Activated CD4-positive, CD25-positive, alpha-beta regulatory T cell treated with anti-CD3 and anti-CD28 coated beads, Interleukin-2, amount 50 U/mL, for 24 hours (primary cell): ENCODE results near the gene HEPHL1.
A peak's percentile ranks its signal among the peaks of the same experiment; 100 is the strongest.
"Not testable (repeated sequence)": the region's sequence is repeated elsewhere in the genome, so short reads cannot be mapped to it uniquely, and the experiment has no call there.

ENCODE experiments used
- ATAC-seq, 2 donors: fragments of 150-1000 bp; cut with Tn5 transposase; one replicate each; pipeline ENCODE4 v1.10.0; 2021; ENCODE audit warnings: mild to moderate bottlenecking in 1 of 2, moderate library complexity in 1 of 2

The HEPHL1 gene

GRCh38 chr11:94151903-94152677, 130.9 kb downstream of the HEPHL1 start:
- ATAC-seq = peak; percentile 89 to 96

DNA sequence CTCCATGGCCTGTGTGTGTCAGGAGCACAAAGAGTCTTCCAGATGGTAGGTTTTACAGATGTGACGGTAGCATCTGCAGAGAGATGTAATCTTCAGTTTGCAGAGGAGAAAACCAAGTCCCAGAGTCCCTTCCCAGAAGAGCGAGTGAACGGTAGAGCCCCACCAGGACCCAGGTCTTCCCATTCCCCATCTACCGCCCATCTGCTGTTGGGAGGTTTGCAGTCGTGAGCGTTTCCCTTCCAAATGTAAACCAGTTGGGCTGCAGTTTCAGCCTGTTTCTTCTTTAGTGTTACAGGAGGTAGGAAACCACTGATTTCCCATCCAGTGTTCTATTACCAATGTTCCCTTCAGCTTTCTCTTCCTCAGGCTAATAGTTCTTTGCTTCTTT, 131.5 kb downstream of the HEPHL1 start:
- ATAC-seq = no peak

GRCh38 chr11:94153320-94153719, 132.2 kb downstream of the HEPHL1 start:
- no peak for ATAC-seq

DNA sequence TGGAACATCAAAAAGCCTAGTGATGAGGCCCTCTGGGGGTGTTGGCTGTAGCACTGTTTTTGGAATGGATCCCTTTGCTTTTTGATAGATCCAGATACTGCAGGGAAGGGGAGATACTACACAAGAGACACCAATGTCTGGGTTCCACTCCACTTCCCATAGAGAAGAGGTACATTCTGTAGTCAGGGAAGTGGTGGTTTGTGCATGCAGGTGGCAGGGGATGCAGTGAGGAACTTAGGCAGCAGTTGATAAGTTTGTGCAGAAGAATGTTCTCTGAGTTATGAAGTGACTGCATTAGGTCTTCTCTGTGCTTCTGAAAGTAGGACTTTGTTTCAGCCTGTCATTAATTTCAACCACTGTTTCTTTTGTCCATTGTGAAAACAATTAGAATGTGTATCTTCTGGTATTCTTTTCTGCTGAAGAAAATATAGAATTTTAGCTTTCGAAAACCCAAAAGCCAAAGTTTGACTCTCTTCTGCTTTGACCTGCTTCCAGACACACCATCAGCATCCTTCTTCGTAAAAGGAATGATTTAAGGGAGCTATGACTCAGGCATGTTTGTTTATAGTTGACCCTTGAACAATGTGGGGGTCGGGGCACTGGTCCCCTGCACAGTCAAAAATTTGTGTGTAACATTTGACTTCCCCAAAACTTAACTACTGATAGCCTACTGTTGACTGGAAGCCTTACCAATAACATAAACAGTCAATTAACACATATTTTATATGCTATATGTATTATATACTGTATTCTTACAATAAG, 133.1 kb downstream of the HEPHL1 start:
- no peak for ATAC-seq

- ATAC-seq = not testable (repeated sequence)
These were observed 136.2 kb downstream of the HEPHL1 start for GRCh38 chr11:94157339-94157738.
